ENCODE measurements around the gene TTLL6.

The TTLL6 gene

GRCh38 chr17:48725004-48725287 lies 92.1 kb downstream of the TTLL6 start:
- H3K4me3 ChIP-seq (ENCODE audit: control insufficient read depth, low read depth, low read length) = no peak overlapping the region
- no peak for TF ChIP-seq CTCF (IDR thresholded peaks at IDR 0.05; ENCODE audit: control insufficient read depth, insufficient read depth, low read depth, low read length, missing control alignments)
- no peak for DNase-seq (ENCODE audit: low read depth)

- H3K4me3 ChIP-seq (ENCODE audit: control insufficient read depth, low read depth, low read length) = no peak overlapping the region
- no peak for DNase-seq (ENCODE audit: low read depth)
- peak; percentile 80 for TF ChIP-seq CTCF (IDR thresholded peaks at IDR 0.05; ENCODE audit: control insufficient read depth, insufficient read depth, low read depth, low read length, missing control alignments)
Observed at GRCh38 chr17:48724251-48725003, 92.6 kb downstream of the TTLL6 start.

GRCh38 chr17:48723423-48724250 lies 93.4 kb downstream of the TTLL6 start:
- DNase-seq (ENCODE audit: low read depth) = no peak
- H3K4me3 ChIP-seq (ENCODE audit: control insufficient read depth, low read depth, low read length) = peak overlapping the region; percentile 23
- no peak for TF ChIP-seq CTCF (IDR thresholded peaks at IDR 0.05; ENCODE audit: control insufficient read depth, insufficient read depth, low read depth, low read length, missing control alignments)

GRCh38 chr17:48722915-48723422 lies 94.1 kb downstream of the TTLL6 start, which contains the start of gene PRAC2:
Gene PRAC2, plus strand, starts transcription at chr17:48723185. Its CDS starts 1,226 bp downstream, at chr17:48724411.
- no peak for DNase-seq (ENCODE audit: low read depth)
- TF ChIP-seq CTCF (IDR thresholded peaks at IDR 0.05; ENCODE audit: control insufficient read depth, insufficient read depth, low read depth, low read length, missing control alignments) = no peak
- peak within 1 kb of the TSS; percentile 23 for H3K4me3 ChIP-seq (ENCODE audit: control insufficient read depth, low read depth, low read length)

GRCh38 chr17:48722201-48722907 lies 94.7 kb downstream of the TTLL6 start, which contains the start of gene PRAC1:
Gene PRAC1, minus strand, starts transcription at chr17:48722518. Its CDS starts 126 bp downstream, at chr17:48722392.
- TF ChIP-seq CTCF (IDR thresholded peaks at IDR 0.05; ENCODE audit: control insufficient read depth, insufficient read depth, low read depth, low read length, missing control alignments) = no peak
- peak within 1 kb of the TSS; percentile 23 for H3K4me3 ChIP-seq (ENCODE audit: control insufficient read depth, low read depth, low read length)
- DNase-seq (ENCODE audit: low read depth) = no peak

GRCh38 chr17:48721009-48721402 lies 96.0 kb downstream of the TTLL6 start:
- no peak for TF ChIP-seq CTCF (IDR thresholded peaks at IDR 0.05; ENCODE audit: control insufficient read depth, insufficient read depth, low read depth, low read length, missing control alignments)
- H3K4me3 ChIP-seq (ENCODE audit: control insufficient read depth, low read depth, low read length) = no peak overlapping the region
- no peak for DNase-seq (ENCODE audit: low read depth)
